Measurements from ENCODE around the gene CAMTA1.

The CAMTA1 gene

DNA sequence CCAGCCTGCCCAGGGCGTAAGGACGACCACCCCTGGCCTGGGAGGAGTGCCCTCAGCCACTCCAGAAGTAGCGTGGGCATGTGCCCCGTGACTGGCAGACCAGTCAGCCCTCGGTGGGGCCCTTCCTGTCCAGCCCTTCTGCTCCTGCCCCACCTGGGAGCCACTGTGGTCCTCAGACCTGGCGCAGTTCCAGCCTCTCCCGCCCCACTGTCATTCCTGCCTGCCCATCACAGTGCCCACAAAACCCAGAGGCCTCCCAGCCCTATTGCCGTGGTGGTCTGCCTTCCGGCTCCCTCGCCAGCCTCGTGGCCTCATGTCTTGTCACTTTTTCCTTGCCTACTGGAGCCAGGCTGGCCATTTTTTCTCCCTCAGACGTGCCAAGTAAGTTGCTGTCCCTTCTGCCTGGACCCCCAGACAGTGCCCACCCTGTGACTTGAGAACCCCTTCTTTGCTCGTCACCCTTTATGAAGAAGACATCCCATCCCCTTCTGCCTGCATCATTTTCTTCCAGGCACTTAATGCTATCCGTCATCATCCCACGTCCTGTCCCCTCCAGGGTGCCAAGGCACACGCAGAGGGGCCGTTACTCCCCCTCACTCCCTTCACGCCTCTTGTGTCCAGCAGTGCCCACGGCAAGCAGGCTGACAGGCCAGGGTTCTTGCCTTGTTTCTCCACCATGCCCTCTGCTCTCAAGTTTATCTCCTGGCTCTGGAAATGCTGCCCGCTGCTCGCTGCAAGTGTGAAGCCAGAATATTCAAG, 122.6 kb downstream of the CAMTA1 start:
- no CpG with 5 or more reads among the region's 21 CpGs for WGBS (ENCODE audit: extremely low coverage, insufficient coverage, insufficient read length)
- peaks cover 3% of the 10 kb centered on the region for H3K79me2 ChIP-seq (ENCODE audit: control insufficient read depth, insufficient read depth, low read length, poor library complexity)

DNA sequence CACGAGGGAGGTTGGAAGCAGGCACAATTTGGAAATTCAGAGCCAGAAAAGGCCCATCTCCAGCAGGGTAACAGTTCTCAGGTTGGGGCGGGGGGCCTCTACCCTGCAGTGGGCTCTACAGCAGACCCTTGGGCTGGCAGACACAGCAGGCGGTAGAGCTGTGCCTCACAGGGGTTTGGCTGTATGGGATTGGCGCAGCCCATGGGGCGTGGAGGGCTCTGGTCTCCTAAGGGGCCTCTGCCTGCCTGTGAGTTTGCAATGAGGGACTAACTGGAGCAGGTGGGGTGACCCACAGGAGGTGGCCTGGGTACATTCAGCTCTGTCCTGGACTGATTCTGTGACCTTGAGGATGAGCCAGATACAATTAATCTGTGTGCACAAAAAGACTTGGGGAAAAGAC, 124.1 kb downstream of the CAMTA1 start:
- no peak overlapping the region for H2AFZ ChIP-seq (ENCODE audit: insufficient read depth, low read length, poor library complexity)
- peaks cover 3% of the 10 kb centered on the region for H3K79me2 ChIP-seq (ENCODE audit: control insufficient read depth, insufficient read depth, low read length, poor library complexity)
- no peak overlapping the region for H3K4ac ChIP-seq (ENCODE audit: low read depth, low read length)
- H3K14ac ChIP-seq (ENCODE audit: low read length) = no peak overlapping the region
- H2BK120ac ChIP-seq (ENCODE audit: insufficient read depth, low read length, poor library complexity) = no peak overlapping the region
- no peak overlapping the region for H3K23ac ChIP-seq (ENCODE audit: low read length)
- no peaks in the 10 kb centered on the region for H3K27me3 ChIP-seq (ENCODE audit: insufficient read depth, low read length)
- H4K8ac ChIP-seq (ENCODE audit: low read depth, low read length) = no peak overlapping the region
- H2BK12ac ChIP-seq (ENCODE audit: low read length) = no peak overlapping the region
- H3K79me1 ChIP-seq (ENCODE audit: low read length) = no peaks in the 10 kb centered on the region
- no peak overlapping the region for H2BK5ac ChIP-seq (ENCODE audit: low read depth, low read length, poor library complexity)
- H2AK5ac ChIP-seq (ENCODE audit: low read length) = no peak overlapping the region
- peaks cover 0 to 3% of the 10 kb centered on the region in 2 experiments for H3K4me1 ChIP-seq (ENCODE audit: control insufficient read depth in 1 of 2, insufficient read depth in 2 of 2, low read length in 2 of 2)
- H3K27ac ChIP-seq (ENCODE audit: low read depth, low read length) = no peak overlapping the region
- H3K4me2 ChIP-seq (ENCODE audit: low read length) = no peak overlapping the region
- H3K36me3 ChIP-seq (ENCODE audit: control insufficient read depth in 1 of 2, insufficient read depth in 2 of 2, low read length in 2 of 2) = no peaks in the 10 kb centered on the region
- DNase-seq = no peak
- H4K91ac ChIP-seq (ENCODE audit: low read depth, low read length) = no peak overlapping the region
- H3K9ac ChIP-seq (ENCODE audit: low read length) = no peak overlapping the region
- no CpG with 5 or more reads among the region's 5 CpGs for WGBS (ENCODE audit: extremely low coverage, insufficient coverage, insufficient read length)
- H4K12ac ChIP-seq (ENCODE audit: low read depth, low read length) = no peak overlapping the region
- no peak overlapping the region for H3K4me3 ChIP-seq (ENCODE audit: low read depth, low read length)
- no peak overlapping the region for H3K18ac ChIP-seq (ENCODE audit: low read length)
- H3K9me3 ChIP-seq (ENCODE audit: insufficient read depth, low read depth, low read length) = peaks cover 2% of the 10 kb centered on the region

More for the DNA sequence above, 122.6 kb downstream of the CAMTA1 start:
- Histone ChIP-seq H3K14ac (ENCODE audit: low read length) (no peak overlapping the region), H3K27ac (ENCODE audit: low read depth, low read length) (no peak overlapping the region), H2AK5ac (ENCODE audit: low read length) (no peak overlapping the region), H3K36me3 (ENCODE audit: control insufficient read depth in 1 of 2, insufficient read depth in 2 of 2, low read length in 2 of 2) (no peaks in the 10 kb centered on the region), H3K23ac (ENCODE audit: low read length) (no peak overlapping the region), H3K18ac (ENCODE audit: low read length) (no peak overlapping the region), H3K9ac (ENCODE audit: low read length) (no peak overlapping the region), H3K79me1 (ENCODE audit: low read length) (no peaks in the 10 kb centered on the region), H2BK5ac (ENCODE audit: low read depth, low read length, poor library complexity) (no peak overlapping the region), H3K27me3 (ENCODE audit: insufficient read depth, low read length) (no peaks in the 10 kb centered on the region), H3K4me3 (ENCODE audit: low read depth, low read length) (no peak overlapping the region), H2BK120ac (ENCODE audit: insufficient read depth, low read length, poor library complexity) (no peak overlapping the region), H2AFZ (ENCODE audit: insufficient read depth, low read length, poor library complexity) (no peak overlapping the region), H4K12ac (ENCODE audit: low read depth, low read length) (no peak overlapping the region), H3K4ac (ENCODE audit: low read depth, low read length) (no peak overlapping the region), H2BK12ac (ENCODE audit: low read length) (no peak overlapping the region), H4K91ac (ENCODE audit: low read depth, low read length) (no peak overlapping the region), H3K9me3 (ENCODE audit: insufficient read depth, low read depth, low read length) (no peaks in the 10 kb centered on the region), H4K8ac (ENCODE audit: low read depth, low read length) (no peak overlapping the region), H3K4me2 (ENCODE audit: low read length) (no peak overlapping the region), H3K4me1 (ENCODE audit: control insufficient read depth in 1 of 2, insufficient read depth in 2 of 2, low read length in 2 of 2) (peaks cover 0 to 3% of the 10 kb centered on the region in 2 experiments)
- DNase-seq = no peak

DNA sequence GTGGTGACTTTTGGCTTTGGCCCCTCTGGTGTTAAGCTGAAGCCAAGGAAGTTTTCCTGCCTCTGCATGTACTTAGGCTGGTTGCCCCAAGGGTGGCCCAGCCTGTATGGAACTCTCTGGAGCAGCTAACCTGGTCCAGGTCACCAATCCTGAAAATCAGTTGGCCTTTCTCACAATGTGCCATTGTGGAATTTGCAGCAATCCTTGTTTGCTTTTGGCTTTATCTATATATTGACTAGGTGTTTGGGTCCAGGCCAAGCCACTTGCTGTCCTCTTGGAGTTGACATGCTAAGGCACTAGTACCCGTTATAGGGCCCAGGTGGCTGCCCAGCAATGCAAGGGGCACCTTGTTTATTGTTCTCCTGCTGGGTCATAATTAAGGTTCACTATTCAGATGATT, 124.6 kb downstream of the CAMTA1 start:
- peaks cover 3% of the 10 kb centered on the region for H3K79me2 ChIP-seq (ENCODE audit: control insufficient read depth, insufficient read depth, low read length, poor library complexity)
- H3K18ac ChIP-seq (ENCODE audit: low read length) = no peak overlapping the region
- no peak overlapping the region for H4K91ac ChIP-seq (ENCODE audit: low read depth, low read length)
- H3K4me1 ChIP-seq (ENCODE audit: control insufficient read depth in 1 of 2, insufficient read depth in 2 of 2, low read length in 2 of 2) = peaks cover 0 to under 1% of the 10 kb centered on the region in 2 experiments
- no peak overlapping the region for H4K12ac ChIP-seq (ENCODE audit: low read depth, low read length)
- H2BK12ac ChIP-seq (ENCODE audit: low read length) = no peak overlapping the region
- DNase-seq = no peak
- no peak overlapping the region for H2BK120ac ChIP-seq (ENCODE audit: insufficient read depth, low read length, poor library complexity)
- H3K36me3 ChIP-seq (ENCODE audit: control insufficient read depth in 1 of 2, insufficient read depth in 2 of 2, low read length in 2 of 2) = no peaks in the 10 kb centered on the region
- no peak overlapping the region for H2AFZ ChIP-seq (ENCODE audit: insufficient read depth, low read length, poor library complexity)
- no peak overlapping the region for H3K4ac ChIP-seq (ENCODE audit: low read depth, low read length)
- no peak overlapping the region for H3K4me2 ChIP-seq (ENCODE audit: low read length)
- H3K23ac ChIP-seq (ENCODE audit: low read length) = no peak overlapping the region
- peaks cover 2% of the 10 kb centered on the region for H3K9me3 ChIP-seq (ENCODE audit: insufficient read depth, low read depth, low read length)
- WGBS (ENCODE audit: extremely low coverage, insufficient coverage, insufficient read length) = no CpG with 5 or more reads among the region's 1 CpG
- no peak overlapping the region for H3K4me3 ChIP-seq (ENCODE audit: low read depth, low read length)
- no peak overlapping the region for H3K14ac ChIP-seq (ENCODE audit: low read length)
- H3K27ac ChIP-seq (ENCODE audit: low read depth, low read length) = no peak overlapping the region
- H4K8ac ChIP-seq (ENCODE audit: low read depth, low read length) = no peak overlapping the region
- no peak overlapping the region for H2AK5ac ChIP-seq (ENCODE audit: low read length)
- H3K79me1 ChIP-seq (ENCODE audit: low read length) = no peaks in the 10 kb centered on the region
- no peak overlapping the region for H2BK5ac ChIP-seq (ENCODE audit: low read depth, low read length, poor library complexity)
- no peaks in the 10 kb centered on the region for H3K27me3 ChIP-seq (ENCODE audit: insufficient read depth, low read length)
- no peak overlapping the region for H3K9ac ChIP-seq (ENCODE audit: low read length)

DNA sequence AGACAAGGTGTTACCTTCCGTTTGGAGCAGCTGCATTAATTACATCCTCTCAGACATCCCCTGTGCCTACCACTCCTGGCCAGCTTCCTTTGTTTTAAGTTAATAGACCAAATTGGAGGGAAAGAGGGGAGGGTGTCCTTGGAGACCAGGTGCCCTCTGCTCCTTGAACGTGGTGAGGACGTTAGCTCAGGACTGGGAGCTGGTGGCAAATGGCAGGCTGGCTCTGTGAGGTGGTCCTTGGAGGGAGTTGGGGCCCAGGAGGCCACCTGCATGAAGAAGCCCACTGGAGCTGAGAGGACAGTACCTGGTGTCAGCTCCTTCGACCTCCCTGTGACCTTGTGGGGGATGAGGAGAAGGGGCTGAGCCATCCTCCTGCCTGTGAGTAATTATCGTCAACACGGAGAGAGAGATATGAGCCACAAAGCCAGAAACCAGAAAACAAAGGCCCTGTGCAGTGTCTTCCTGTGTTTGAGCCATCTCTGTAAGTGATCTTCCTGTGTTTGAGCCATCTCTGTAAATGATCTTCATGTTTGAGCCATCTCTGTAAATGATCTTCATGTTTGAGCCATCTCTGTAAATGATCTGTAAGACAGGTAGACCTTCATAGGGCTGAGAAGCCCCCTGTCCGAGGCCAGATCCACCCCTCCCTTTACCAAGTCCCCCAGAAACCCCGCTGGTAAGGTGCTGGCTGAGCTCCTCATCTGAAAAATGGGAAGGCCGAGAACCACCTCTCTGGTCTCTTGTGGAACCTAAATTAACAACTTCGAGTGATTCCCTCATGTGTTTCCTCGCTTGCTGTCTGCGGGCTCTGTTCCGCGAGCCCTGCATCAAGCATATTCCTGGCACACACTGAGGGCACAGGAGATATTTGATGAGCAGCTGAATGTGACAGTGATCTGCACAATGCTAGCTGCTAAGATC, 126.0 kb downstream of the CAMTA1 start:
- no peak overlapping the region for H3K27ac ChIP-seq (ENCODE audit: low read depth, low read length)
- H3K4me2 ChIP-seq (ENCODE audit: low read length) = no peak overlapping the region
- no CpG with 5 or more reads among the region's 14 CpGs for WGBS (ENCODE audit: extremely low coverage, insufficient coverage, insufficient read length)
- H3K36me3 ChIP-seq (ENCODE audit: control insufficient read depth in 1 of 2, insufficient read depth in 2 of 2, low read length in 2 of 2) = no peaks in the 10 kb centered on the region
- no peak overlapping the region for H3K14ac ChIP-seq (ENCODE audit: low read length)
- no peak overlapping the region for H3K9ac ChIP-seq (ENCODE audit: low read length)
- no peak overlapping the region for H2BK12ac ChIP-seq (ENCODE audit: low read length)
- no peak overlapping the region for H2BK120ac ChIP-seq (ENCODE audit: insufficient read depth, low read length, poor library complexity)
- no peak overlapping the region for H4K12ac ChIP-seq (ENCODE audit: low read depth, low read length)
- H3K27me3 ChIP-seq (ENCODE audit: insufficient read depth, low read length) = no peaks in the 10 kb centered on the region
- no peak overlapping the region for H3K23ac ChIP-seq (ENCODE audit: low read length)
- H3K79me1 ChIP-seq (ENCODE audit: low read length) = no peaks in the 10 kb centered on the region
- no peak overlapping the region for H4K8ac ChIP-seq (ENCODE audit: low read depth, low read length)
- H3K79me2 ChIP-seq (ENCODE audit: control insufficient read depth, insufficient read depth, low read length, poor library complexity) = peaks cover 3% of the 10 kb centered on the region
- H3K4ac ChIP-seq (ENCODE audit: low read depth, low read length) = no peak overlapping the region
- H2AFZ ChIP-seq (ENCODE audit: insufficient read depth, low read length, poor library complexity) = no peak overlapping the region
- DNase-seq = no peak
- H2AK5ac ChIP-seq (ENCODE audit: low read length) = no peak overlapping the region
- no peaks in the 10 kb centered on the region for H3K4me1 ChIP-seq (ENCODE audit: control insufficient read depth in 1 of 2, insufficient read depth in 2 of 2, low read length in 2 of 2)
- H3K9me3 ChIP-seq (ENCODE audit: insufficient read depth, low read depth, low read length) = peaks cover 2% of the 10 kb centered on the region
- H4K91ac ChIP-seq (ENCODE audit: low read depth, low read length) = no peak overlapping the region
- H3K18ac ChIP-seq (ENCODE audit: low read length) = no peak overlapping the region
- no peak overlapping the region for H2BK5ac ChIP-seq (ENCODE audit: low read depth, low read length, poor library complexity)
- no peak overlapping the region for H3K4me3 ChIP-seq (ENCODE audit: low read depth, low read length)
